VCaP (cell line): ENCODE measurements around the gene APLP1.

Source experiments
- H3K27ac ChIP-seq: fragments of 450-650 bp; 2 replicates; pipeline ENCODE4 v1.5.1; 2017
- TF ChIP-seq, protein P1 (sequence below): fragments of 450-650 bp; conservative IDR thresholded peaks from 2 replicates; pipeline ENCODE4 v1.5.1; 2017; ENCODE audit warnings: mild to moderate bottlenecking, moderate library complexity

APLP1 gene

DNA sequence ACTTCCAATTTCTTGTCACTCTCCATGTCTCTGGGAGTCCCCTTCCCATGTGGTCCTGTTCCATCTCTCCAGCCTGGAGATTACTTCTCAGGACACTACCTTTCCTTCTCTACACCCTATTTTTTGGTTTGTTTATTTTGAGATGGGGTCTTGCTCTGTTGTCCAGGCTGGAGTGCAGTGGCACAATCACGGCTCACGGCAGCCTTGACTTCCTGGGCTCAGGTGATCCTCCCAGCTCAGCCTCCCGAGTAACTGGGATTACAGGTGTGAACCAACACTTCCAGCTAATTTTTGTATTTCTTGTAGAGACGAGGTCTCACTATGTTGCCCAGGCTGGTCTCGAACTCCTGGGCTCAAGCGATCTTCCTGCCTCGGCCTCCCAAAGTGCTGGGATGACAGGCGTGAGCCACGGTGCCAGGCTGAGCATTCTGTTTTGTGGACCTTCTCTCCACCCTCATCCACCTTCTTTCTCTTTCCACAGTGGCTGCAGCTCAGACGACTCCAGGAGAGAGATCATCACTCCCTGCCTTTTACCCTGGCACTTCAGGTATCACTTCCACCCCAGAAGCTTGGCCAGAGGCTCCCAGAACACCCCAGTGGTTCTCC, 34.6 kb downstream of the APLP1 start:
- TF ChIP-seq, protein P1, sequence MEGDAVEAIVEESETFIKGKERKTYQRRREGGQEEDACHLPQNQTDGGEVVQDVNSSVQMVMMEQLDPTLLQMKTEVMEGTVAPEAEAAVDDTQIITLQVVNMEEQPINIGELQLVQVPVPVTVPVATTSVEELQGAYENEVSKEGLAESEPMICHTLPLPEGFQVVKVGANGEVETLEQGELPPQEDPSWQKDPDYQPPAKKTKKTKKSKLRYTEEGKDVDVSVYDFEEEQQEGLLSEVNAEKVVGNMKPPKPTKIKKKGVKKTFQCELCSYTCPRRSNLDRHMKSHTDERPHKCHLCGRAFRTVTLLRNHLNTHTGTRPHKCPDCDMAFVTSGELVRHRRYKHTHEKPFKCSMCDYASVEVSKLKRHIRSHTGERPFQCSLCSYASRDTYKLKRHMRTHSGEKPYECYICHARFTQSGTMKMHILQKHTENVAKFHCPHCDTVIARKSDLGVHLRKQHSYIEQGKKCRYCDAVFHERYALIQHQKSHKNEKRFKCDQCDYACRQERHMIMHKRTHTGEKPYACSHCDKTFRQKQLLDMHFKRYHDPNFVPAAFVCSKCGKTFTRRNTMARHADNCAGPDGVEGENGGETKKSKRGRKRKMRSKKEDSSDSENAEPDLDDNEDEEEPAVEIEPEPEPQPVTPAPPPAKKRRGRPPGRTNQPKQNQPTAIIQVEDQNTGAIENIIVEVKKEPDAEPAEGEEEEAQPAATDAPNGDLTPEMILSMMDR = no peak
- H3K27ac ChIP-seq = peak overlapping the region; percentile 52; the same call in 1 of the 2 replicates

DNA sequence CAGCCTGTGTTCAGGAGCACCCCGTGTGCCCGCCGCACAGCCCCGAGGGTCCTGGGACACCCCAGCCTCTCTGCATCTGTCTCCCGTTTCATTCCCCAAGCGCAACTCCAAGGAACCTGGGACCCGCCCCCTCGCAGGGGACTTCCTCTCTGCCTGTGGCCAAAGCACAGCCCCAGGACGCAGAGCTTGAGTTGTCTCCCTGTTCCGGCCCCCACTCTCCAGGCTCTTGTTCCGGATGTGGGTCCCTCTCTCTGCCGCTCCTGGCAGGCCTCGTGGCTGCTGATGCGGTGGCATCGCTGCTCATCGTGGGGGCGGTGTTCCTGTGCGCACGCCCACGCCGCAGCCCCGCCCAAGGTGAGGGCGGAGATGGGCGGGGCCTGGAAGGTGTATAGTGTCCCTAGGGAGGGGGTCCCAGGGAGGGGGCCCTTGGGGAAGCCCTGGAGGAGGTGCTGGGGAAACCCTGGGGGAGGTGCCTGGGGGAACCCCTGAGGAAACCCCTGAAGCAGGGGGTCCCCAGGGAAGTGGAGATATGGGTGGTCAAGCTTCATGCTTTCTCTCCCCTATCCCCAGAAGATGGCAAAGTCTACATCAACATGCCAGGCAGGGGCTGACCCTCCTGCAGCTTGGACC, 35.3 kb downstream of the APLP1 start:
- H3K27ac ChIP-seq = peak overlapping the region; percentile 52; the same call in 1 of the 2 replicates
- TF ChIP-seq, protein P1 = no peak

DNA sequence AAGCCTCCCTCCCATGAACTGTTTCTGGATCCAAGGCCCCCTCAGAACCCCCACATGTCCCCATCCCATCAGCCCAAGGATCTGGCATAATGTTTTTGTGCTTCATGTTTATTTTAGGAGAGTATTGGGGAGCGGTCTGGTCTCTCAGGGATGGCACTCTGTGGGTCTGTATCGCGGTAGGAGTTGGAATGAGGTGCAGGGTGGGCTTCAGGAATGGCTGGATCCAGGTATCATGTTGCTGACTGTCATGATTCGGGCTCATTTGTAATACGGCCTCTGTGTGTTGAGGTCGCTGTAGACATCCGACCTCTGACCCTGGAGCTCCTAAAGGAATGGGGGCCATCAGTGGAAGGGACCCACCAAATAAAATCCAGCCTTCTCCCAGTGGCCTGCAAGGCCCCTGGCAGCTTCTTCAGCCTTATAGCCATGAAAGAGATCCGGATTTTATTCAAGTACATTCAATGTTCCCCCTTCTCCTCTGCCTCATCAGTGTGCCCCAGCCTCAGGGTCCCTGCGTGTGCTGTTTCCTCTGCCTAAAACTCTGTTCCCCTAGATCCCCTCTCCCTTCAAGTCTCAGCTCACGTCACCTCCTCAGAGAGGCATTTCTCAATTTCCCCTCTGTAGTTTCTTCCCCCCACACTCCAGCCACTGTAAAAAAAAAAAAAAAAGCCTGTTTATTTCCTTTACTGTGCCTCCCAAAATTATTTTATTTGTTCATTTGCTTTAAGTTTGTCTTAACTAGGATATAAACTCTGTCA, 36.1 kb downstream of the APLP1 start:
- H3K27ac ChIP-seq = no peak overlapping the region
- TF ChIP-seq, protein P1 = no peak

DNA sequence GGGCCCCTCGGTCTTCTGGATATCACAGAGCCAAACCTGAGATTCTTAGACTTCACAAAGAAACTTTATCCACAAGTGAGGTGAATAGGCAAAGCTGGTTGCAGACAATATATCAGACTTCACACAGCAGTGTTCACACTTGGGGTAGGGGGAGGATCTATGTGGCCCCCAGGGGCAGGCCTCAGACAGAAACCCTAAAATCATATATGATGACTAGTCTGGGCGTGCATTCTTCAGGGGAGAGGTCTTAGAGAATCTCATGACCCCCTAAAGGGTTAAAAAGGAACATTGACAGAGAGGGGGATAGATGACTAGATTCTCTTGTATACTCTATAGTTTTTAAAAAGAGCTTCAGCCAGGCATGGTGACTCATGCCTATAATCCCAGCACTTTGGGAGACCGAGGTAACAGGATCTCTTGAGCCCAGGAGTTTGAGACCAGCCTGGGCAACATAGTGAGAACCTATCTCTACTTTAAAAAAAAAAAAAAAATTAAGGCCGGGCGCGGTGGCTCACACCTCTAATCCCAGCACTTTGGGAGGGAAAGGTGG, 36.9 kb downstream of the APLP1 start:
- no peak overlapping the region for H3K27ac ChIP-seq
- TF ChIP-seq, protein P1 = no peak

DNA sequence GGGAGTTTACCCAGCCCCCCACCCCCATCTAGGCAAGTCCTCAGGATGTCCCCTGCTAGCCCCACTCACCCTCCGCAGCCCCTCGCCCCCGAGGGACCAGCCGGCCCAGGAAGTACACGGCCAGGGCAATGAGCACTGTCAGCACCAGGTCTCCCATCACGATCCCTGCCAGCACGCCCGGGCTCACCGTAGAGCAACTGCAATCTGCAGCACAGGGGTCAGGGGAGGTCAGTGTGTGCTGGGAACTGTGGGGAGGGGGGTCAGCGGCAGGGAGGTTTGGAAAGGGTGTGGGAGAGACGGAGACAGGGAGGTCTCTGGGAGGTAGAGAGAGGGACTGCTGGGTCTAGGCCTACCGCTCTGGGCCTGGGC, 39.0 kb downstream of the APLP1 start:
- TF ChIP-seq, protein P1 = no peak
- H3K27ac ChIP-seq = no peak overlapping the region

DNA sequence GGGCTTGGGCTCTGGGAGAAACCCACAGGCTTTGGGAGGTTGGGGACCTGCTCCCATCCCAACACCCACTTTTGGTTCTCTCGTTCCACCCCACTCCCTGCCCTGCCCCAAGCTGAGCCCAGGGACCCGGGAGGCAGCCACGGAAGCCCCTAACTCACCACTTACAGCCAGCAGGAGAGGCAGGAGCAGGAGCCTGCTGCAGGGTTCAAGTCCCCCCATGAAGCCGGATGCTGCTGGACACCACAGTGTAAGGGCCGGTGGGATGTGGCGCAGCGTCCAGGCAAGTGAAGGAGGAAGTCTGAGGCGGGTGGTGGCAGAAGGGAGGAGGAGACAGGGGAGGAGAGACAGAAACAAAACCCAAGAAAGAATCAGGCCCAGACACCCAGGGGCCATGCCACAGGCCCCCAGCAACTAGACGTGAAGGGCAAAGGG, 39.7 kb downstream of the APLP1 start, which contains the start of gene TYROBP:
TSS of gene TYROBP (minus strand) at position 286 of the 432 bp plus-strand sequence. CDS start at position 219, 67 bp downstream.
- no peak within 1 kb of the TSS for H3K27ac ChIP-seq
- TF ChIP-seq, protein P1 = no peak
